Embryonic facial prominence (tissue), 1 donor: Measurements from ENCODE around the gene PHKG2.

Experiments
- DNase-seq: peaks from one replicate; pipeline ENCODE4 v3.0.0-alpha.2; 2016; ENCODE audit errors: extremely low spot score

Gene PHKG2

GRCh38 chr16:30755955-30756780, 7.9 kb downstream of the PHKG2 start:
- no peak for DNase-seq

GRCh38 chr16:30756781-30757100, 8.5 kb downstream of the PHKG2 start:
- DNase-seq, result no peak

GRCh38 chr16:30757316-30757715, 9.1 kb downstream of the PHKG2 start:
- no peak for DNase-seq

DNA sequence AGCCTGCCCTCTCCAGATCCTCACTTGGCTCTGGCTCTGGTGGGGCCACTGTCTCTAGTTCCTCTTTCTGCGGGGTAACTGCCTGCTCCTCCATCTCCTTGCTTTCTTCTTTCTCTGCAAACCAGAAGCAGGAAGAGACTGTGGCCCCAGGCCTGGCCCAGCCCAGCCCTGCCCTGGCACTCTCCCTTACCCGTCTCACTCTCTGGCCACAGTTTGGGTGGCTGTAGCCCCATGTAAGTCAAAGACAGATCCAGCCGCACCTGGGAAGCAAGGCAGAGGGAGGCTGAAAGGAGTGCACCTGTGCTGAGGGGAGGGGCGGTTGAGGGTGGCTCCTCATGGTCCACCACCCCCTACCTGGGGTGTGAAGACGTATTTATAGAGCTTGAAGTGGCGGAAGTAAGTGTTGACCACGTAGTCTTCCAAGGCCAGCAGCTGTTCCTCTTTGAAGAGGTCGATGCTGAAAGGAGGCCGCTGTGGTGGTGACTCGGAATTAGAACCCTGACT, 10.8 kb downstream of the PHKG2 start:
- DNase-seq, result no peak

- no peak for DNase-seq
These were observed 11.9 kb downstream of the PHKG2 start for GRCh38 chr16:30760001-30760559.

DNA sequence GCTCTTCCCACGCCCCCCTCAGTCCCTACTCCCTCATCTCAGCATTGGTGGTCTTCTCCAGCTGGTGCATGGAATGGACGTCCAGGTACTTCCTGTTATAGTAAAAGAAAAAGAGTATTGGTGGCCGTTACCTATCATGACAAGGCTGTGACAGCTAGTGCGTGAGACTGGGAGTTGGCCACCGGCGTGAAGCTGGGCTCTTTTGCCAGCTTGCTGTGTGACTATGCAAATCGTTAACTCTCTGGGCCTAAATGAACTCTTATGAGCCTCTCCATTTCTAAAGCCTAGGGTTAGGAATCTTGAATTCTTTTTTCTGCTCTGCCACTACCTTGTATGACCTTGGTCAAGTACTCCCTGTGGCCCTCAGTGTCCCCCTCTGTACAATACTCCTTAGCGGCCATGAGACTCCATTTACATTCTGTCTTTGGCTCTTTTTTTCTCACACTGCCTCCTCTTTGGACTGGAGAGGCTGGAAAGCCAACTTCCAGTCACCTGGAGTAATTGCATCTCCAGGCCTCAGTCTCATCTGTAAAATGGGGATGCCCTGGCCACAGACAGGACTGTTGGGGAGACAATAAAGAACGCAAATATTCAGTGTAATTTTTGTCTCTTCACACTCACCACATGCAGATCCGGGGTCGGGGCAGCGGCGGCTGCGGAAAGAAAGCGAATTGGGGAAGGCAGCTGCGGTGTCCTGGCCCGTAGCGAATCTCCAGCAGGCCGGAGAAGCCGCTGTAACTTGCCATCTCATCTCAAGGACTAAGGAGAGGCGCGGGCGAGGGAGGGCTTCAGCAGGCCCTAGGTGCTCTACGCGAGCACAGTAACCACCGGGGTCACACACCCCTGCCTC, 12.6 kb downstream of the PHKG2 start:
- no peak for DNase-seq

- no peak for DNase-seq
These were observed 13.3 kb downstream of the PHKG2 start for GRCh38 chr16:30761427-30761927.

DNA sequence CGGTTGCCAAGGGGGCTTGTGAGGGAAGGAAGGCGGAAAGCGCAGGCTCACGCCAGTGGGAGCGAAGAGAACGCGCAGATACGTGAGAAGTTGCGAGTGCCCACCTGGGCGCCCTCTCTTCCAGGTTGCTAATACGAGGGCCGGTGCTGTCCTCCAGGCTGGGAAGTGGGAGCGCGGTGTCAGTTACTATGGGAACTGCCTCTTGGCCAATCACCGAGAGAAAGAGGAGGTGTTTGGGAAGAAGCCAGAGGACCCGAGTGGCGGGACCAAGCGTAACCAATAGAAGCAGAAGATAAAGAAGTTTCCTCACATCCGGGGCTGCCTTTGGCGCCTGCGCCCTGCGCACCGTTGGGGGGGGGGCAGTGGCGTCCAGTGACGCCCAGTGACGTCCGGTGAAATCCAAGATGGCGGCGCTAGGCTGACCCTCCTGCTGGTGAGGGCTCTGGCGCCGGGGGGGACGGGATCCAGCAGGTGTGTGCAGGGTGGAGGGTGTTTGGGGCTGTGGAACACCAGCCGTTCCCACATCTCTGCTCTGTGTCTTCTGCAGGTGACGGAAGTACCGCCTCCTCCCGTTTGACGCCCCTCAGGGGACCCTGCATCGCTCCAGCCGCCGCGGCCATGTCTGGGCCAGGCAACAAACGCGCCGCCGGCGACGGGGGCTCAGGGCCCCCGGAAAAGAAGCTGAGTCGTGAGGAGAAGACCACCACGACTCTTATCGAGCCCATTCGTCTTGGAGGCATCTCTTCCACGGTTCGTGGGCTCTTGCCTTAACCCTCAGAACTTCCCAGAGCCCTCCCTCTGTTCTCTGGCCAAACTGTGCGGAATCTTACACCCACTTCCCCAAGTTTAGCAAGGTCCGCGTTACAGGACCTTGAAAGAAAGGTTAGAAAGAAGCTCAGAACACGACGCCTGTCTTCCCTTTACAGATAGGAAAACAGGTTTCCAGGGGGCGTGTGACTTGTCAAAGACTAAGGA, 14.0 kb downstream of the PHKG2 start, which contains the start of the genes CFAP119 and RNF40:
Gene CFAP119, minus strand, starts transcription at position 135 of the 975 bp plus-strand sequence. CDS start 314 bp downstream, outside the sequence.
Gene RNF40, plus strand, starts transcription at position 395 of the 975 bp plus-strand sequence. Its CDS starts 224 bp downstream, at position 619.
- DNase-seq, result peak; percentile 94

- DNase-seq, result no peak
These were observed 14.9 kb downstream of the PHKG2 start for GRCh38 chr16:30762991-30763725.

DNA sequence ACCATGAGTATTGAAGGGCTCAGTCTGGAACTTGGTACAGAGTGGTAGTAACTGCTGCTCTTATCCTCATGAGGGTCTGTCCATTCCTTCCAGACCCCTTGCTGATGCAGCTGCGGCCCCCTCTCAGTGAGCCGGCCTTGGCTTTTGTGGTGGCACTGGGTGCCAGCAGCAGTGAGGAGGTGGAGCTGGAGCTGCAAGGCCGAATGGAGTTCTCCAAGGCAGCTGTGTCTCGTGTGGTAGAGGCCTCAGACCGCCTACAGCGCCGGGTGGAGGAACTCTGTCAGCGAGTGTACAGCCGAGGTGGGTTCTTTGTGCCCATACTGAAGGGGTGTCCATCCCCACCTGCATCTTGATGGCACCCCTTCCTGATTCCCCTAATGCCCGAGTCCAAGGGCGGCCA, 15.9 kb downstream of the PHKG2 start:
- DNase-seq, result no peak

DNA sequence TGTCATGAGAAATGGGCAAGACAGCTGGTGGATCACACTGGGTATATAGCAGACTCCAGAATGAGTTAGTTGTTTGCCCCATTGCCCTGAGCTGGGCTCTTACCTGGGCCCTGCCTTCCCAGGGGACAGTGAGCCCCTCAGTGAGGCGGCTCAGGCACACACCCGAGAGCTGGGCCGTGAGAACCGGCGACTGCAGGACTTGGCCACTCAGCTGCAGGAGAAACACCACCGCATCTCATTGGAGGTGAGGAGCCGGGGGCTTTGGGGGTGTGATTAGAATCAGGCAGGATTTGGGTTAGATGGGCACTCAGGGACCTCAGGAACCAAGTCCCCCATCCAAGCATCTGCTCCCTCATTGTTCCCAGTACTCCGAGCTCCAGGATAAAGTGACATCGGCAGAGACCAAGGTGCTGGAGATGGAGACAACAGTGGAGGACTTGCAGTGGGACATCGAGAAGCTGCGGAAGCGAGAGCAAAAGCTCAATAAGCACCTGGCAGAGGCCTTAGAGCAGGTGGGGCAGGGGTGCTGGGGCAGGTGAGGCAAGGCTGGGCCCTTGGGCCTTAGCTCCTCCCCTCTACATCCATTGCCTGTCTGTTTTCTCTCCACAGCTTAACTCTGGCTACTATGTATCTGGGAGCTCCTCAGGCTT, 16.7 kb downstream of the PHKG2 start:
- DNase-seq, result no peak

- DNase-seq, result no peak
These were observed 18.1 kb downstream of the PHKG2 start for GRCh38 chr16:30766206-30766932.

DNA sequence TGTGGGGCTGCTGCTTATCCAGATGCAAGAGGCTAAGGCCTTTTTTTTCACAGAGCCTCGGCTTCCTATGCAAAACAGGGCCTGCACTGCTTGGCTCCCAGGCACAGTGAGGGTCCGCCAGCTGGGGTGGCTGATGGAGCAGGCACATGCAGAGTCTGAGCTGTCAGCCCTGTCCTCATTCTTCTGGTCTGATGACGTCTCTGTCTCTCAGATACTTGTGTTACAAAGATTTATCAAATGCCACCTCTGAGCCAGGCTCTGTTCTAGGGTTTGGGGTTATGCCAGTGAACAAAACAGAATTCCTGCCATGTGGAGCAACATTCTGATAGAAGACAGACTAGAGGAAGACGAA, 18.7 kb downstream of the PHKG2 start:
- DNase-seq, result no peak

DNA sequence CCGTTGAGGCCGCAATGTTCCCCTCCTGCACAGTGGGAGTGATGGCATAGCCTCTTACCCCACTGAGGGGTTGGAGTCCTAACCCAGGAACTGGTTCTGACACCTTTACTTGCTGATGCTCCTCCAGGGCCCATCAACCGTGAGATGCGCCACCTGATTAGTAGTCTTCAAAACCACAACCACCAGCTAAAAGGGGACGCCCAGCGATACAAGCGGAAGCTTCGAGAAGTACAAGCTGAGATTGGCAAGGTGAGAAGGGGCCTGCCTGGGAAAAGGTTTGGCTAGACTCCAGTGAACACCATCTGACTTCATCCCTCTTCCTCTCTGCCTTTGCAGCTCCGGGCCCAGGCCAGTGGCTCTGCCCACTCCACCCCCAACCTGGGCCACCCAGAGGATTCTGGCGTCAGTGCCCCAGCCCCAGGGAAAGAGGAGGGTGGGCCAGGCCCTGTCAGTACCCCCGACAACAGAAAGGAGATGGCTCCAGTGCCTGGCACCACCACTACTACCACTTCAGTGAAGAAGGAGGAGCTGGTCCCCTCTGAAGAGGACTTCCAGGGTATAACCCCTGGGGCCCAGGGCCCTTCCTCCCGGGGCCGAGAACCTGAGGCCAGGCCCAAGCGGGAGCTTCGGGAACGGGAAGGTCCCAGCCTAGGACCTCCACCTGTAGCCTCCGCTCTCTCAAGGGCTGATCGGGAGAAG, 19.7 kb downstream of the PHKG2 start:
- DNase-seq, result no peak

GRCh38 chr16:30768583-30769181, 20.5 kb downstream of the PHKG2 start:
- no peak for DNase-seq

GRCh38 chr16:30769379-30770089, 21.3 kb downstream of the PHKG2 start:
- no peak for DNase-seq

GRCh38 chr16:30771726-30772125, 23.5 kb downstream of the PHKG2 start:
- no peak for DNase-seq
